HG03558 (cell line): ENCODE data around the gene NSMF.
"Not testable (repeated sequence)": the region's sequence is repeated elsewhere in the genome, so short reads cannot be mapped to it uniquely, and the experiment has no call there.

Source experiments
- ATAC-seq: cut with Tn5 transposase; IDR thresholded peaks from one replicate; pipeline ENCODE4 v1.9.1; 2021; ENCODE audit warnings: moderate number of reproducible peaks; ENCODE audit not compliant: unreplicated experiment; ENCODE audit errors: extremely low read depth

The NSMF gene

DNA sequence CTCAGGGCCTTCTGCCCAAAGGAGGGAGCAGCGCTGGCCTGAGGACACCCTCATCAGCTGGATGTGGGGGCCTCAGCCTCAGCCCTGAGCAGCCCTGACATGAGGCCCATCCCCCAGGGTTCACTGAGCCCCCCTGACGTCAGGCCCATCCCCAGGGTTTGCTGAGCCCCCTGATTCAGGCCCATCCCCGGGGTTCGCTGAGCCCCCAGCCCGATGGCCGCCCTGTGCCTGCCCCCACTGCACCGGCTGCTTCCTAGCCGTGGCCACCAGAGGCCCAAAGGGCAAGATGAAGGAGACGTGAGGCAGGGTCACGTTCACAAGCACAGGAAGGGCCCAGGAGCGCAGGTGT, 19.5 kb upstream of the NSMF start:
- ATAC-seq, result no peak

DNA sequence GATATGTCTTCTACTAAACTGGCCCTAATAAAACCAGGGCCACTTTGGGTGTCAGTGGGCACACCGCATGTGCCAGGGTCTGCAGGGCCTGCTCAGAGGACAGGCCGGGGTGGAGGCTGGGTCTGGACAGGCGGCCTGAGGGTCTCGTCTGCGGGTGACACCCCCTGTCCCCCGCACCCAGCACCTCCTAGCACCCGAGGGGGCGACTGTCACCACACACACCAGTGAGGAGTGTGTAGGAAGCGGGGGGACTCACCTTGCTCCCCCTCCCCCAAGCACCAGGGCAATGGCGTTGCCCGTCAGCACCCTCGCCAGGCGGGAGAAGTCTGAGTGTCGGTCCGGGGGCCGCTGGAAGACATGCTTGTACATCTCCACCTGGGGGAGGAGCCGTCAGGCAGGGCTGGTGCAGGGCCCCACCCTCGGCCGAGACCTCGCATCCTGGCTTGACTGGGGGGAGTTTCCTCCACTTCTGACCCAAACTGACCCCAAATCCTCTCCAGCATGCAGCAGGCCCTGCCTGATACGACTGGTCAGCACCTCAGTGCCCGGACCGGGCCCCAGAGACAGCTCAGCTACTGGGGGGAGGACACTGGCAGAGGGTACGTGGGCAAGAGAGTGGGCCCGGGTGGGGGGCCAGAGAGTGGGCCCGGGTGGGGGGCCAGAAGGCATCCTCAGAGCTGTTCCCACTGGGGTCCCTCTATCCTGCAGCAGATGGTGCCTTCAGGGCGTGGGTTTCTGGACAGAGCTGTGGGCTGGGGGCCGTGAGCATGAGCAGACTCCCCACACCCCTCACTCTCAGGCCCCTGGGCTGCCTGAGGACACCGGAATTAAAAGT, 18.9 kb upstream of the NSMF start:
- no peak for ATAC-seq

DNA sequence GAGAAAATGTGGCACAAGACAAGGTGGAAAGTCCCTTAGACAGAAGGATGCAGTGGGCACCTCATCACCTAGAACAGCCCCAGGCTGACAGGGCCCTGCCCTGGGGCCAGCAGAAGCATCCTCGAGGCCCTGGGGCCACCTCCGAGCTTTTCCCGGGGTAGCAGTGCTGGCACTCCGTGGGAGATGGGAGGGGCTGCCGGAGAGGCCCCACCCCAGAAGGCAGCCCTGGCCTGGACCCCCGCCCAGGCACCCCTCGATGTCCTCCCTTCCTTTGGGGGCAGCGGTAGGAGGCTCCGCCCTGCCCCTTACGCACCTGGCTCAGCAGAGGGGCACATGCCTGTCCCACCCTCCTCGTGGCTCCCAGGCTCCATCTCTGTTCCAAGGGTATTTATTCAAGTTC, 17.7 kb upstream of the NSMF start:
- ATAC-seq, result no peak

DNA sequence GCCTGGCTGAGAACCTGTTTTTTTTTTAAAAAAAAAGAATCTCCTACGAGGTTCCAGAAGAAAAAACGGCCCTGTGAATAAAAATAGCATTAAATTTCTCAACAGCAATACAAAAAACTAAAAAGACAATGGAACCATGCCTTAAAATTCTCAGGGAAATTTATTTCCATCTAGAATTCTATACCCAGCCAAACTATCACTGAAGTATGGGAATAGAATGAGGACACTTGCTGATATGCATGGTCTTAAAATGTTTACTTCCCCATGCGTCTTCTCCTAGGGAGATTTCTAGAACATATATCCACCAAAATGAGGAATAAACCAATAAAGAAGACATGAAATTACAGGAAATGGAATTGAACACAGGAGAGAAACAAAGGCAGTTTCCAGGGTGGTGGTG, 16.5 kb upstream of the NSMF start:
- ATAC-seq, result no peak

DNA sequence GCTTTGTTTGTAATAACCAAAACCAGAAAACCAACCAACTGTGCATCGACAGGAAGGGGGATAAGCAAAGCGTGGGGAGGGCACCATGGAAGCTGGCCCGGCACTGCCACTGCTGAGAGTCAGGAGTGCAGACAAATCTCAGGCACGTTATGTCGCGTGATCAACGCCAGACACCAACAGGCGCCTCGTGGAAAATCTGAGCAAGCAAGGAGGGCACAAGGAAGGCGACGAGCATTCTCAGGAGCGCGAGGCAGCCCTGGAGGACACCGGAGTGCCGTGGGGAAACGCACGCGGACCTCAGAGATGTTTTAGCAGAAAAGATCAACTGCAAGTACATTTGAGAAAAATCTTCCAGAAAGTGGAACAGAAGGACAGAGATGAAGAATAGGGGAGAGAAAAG, 15.1 kb upstream of the NSMF start:
- no peak for ATAC-seq

DNA sequence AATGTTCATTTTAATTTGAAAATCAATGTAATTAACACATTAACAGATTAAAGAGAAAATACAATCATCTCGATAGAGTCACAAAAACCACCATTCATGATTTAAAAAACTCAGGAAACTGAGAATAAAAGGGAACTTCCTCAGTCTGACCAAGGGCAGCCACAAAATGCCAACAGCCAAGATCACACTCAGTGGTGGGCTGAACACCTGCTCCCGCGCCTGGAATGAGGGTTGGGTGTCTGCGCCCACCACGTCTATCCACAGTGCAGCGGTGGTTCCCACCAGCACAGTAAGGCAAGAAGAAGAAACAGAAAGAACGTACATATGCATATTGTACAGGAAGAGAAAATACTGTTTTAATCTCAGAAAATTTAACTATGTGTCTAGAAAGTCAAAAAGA, 11.7 kb upstream of the NSMF start:
- ATAC-seq, result no peak

DNA sequence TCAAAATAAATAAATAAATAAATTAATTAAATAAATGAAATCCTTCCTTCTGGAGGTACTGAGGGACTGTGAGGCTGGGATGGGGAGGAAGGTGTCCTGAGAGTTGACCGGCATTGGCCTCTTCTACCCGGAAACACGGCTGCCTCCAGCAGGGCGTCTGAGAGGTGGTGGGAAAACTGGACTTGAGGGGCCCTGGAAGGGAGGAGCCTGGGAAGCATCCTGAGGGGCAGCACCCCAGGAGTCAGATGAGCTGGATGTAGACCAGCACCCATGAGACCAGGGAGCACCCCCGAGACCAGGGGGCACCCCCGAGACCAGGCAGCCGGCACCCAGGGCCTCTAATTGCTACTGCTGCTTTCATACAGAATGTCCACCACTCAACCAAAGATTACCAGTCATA, 8.8 kb upstream of the NSMF start:
- ATAC-seq, result no peak

DNA sequence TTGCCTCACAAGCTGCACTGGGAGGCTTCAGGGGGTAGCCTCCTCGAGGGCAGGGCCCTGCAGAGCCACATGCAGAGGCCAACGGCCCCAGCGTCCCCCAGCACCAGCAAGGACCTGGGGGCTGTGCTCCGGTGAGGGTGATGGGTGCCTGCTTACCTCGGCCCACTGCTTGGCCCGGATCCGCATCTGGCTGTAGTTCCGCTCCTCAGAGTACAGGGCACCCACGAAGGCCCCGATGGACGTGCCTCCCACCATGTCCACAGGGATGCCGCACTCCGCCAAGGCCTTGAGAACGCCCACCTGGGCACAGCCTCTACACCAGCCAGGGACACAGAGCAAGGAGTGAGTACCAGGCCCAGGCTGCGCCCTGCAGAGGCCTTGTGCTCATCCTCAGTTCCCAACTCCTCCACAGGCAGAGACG, 8.0 kb upstream of the NSMF start:
- no peak for ATAC-seq

DNA sequence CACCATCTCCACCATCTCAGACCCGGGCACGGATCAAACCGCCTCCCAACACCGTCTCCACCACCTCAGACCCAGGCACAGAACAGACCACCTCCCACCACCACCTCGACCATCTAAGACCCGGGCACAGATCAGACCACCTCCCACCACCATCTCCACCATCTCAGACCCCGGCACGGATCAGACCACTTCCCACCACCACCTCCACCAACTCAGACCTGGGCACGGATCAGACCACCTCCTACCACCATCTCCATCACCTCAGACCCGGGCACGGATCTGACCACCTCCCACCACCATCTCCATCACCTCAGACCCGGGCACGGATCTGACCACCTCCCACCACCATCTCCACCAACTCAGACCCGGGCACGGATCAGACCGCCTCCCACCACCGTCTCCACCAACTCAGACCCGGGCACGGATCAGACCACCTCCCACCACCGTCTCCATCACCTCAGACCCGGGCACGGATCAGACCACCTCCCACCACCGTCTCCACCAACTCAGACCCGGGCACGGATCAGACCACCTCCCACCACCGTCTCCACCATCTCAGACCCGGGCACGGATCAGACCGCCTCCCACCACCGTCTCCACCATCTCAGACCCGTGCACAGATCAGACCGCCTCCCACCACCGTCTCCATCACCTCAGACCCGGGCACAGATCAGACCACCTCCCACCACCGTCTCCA, 7.4 kb upstream of the NSMF start:
- ATAC-seq, result not testable (repeated sequence)

DNA sequence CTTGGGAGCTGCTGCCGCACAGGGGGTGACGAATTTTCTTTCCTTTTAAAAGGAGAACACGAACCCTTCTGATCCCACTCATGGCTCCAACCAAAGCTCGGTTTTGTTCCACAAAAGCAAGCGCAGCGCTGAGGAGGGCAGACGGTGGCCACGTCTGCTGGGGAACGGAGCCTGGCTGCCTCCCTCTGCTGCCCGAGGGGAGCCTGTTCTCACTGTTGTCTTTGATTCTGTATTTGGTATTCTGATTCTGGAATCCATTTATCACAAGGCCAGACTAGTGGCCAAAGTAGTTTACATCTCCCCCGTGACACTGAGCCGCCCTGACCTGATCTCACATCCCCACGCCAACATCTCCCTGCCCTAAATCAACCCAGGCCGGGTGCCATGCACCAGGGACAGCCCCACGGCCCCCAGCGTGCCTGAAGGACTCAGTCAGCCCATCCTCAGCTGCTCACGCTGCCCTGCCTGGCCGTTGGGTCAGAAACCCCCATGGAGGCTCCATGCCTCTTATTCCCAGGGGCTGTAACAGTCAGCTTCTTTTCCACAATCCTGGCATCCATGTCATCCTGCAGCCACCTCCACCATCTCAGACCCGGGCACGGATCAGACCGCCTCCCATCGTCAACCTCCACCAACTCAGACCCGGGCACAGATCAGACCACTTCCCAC, 6.7 kb upstream of the NSMF start:
- no peak for ATAC-seq

DNA sequence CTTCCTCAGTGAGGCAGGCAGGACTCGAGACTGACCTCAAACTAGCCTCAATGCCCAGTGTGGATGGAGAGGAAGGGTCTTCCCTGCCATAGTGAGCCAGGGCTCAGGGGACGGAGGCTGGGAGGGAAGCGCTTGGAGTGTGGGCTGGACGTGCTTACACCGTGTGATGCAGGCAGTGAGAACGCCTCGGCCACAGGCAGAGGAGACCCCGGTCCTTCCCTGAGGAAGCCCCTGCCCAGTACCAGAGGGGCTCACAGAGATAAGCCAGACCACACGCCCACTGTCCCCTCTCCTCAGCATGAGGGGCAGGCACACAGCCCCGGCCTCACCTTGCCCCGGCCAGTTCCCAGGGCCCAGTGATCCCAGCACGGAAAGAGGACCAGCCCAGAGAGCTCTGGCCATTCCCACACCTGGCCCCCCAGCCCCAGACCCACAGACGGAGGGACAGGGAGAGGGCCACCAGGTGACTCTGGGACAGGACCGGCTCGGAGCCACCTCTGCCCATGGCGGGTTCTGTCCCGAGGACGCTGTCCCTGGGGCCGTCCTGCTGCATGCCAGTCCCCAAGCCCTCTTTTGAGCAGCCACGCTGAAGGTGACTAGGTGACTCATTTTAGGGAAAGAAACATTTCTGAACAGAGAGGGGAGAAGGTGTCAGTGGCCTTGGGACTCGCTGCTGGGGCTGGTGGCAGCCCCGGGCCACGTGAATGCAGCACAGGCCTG, 6.0 kb upstream of the NSMF start:
- ATAC-seq, result no peak

DNA sequence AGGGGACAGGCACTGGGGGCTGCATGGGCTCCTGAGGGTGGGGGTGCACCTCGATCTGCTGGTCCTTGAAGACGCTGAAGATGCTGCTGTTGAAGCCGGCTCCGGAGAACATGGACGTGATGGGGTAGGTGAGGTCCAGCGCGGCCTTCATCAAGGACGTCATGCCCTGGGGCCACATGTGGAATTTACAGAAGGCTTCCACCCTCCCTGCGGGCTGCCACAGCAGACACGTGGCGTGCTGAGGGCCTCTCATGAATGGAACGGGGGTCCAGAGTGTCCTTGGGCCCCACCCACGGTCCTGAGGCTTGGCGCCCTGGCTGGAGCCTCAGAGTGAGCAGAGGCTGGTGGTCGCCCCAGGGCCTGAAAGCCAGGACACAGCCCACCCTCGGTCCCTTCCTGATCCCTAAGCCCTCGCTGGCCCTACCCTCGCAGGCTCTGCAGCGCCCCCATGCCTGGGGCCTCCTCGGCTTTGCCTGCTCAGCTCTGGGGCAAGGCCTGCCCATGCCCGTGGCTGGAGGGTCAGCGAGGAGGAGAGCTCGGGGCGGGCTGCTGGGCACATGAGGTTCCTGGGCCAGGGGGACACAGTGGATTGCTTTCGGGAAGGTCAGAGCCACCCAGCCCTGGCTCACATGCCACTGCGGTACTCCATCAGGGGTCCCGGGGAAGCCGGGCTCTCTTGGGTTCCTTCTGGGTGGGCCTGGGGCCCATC, 5.3 kb upstream of the NSMF start:
- no peak for ATAC-seq

DNA sequence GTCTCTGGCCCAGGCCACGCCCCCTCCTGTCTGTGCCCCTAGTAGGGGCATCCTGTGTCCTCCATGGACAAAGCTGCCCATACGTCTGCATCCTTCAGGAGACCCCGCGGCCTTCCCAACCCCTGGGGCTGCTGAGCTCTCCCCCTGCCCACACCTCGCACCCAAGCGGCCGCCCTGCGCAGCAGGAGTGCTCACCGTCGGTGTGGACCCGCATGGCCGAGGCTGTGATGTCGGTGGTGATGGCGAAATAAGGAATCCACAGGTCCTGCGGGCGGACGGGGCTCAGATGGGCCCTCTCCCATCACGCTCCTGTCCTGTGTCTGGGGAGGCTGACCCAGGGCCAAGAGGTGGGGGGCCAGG, 4.8 kb upstream of the NSMF start:
- no peak for ATAC-seq

DNA sequence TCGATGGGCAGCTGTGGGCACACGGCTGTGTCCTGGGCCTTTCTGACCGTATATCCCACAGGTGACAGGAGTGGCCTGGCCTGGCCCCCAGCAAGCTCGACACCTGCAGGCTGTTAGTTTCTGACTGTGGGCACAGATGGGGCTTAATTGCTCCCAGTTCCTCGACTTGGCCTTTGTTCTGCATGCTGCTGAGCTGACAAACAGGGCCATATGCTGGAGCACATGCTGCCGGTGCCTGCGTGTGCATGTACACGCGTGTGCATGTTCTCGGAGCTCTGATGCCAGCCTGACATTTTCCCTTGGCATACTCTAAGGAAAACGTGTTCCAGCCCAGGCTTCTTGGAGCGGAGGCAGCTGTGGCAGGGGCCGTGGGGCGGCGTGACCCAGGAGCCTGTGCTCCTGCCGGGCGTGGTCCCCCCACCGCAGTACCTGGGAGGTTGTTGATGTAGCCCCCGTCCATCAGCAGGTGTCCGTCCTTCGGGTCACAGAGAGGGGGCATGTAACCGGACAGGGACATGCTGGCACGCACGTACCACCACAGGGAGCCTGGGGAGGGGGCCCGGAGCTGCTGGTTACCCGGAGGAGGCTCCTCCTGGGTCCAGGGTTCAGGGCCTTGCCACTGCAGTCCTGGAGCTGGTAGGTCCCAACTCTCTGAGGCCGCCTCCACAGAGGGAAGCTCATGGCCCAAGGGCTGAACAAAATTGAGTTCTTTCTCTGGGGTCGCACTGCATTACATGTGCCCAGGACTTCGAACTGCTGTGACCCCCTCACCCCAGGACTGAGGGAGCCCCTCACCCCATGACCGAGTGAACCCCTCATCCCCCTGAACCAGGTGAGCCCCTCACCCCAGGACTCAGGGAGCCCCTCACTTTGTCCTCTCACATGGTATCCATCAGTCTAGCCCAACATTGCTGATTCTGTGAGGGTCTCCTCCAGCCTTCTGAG, 4.1 kb upstream of the NSMF start:
- ATAC-seq, result no peak

DNA sequence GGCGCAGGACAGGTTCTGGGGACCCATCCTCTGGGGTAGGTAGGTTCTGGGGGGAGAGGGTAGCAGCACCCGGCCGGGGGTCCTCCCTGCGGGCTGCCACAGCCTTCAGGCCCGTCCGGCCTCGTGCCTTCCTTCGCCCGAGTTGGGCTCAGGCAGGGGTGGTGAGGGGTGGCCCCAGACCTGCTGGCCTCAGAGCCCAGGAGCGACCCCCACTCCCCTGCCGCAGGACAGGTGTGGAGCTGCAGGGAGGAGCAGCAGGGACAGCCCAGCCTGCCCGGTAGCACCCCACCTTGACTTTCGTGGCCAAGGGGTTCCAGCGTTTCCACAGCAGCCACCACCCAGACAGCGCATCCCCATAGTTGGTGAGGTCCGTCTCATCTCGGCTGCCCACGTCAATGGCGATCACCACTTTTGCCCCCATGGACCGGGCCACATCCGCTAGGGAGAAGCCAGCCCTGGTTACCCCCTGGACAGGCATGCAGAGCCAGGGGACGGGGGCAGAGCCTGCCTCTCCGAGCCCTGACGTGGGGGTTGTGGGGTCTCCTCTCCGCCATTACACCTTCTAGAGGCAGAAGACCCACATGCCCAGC, 3.4 kb upstream of the NSMF start:
- ATAC-seq, result no peak

DNA sequence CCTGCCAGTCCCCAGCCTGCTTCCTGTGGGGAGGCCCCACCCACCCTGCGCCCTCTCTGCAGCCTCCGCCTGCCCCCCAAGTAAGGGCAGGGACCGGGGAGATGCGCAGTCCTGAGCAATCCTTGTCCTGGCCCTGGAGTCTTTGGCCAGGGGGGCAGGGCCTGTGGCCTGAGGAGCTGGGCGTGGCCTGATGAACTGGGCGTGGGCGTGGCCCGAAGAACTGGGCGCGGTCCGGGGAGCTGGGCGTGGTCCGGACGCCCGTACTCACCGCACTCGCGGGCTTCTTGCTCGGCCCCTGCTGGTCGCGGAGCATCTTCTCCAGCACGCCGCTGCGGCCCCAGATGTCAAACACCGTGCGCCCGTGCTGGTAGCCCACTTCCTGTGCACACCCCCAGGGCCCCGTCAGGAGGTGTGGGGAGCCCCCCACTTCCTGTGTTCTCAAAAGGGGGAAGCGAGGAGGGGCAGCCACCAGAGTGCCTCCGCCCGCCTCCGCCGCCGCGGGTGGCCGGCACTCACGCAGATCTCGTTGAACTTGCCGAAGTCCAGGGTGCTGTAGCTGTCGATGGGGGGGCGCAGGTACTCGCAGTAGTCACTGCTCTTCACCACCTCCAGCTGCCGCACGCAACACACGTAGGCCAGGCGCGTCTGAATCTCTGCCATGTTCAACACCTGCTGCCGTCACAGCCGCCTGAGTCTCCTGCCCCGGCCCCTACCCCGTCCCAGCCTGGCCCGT, 2.7 kb upstream of the NSMF start:
- no peak for ATAC-seq

DNA sequence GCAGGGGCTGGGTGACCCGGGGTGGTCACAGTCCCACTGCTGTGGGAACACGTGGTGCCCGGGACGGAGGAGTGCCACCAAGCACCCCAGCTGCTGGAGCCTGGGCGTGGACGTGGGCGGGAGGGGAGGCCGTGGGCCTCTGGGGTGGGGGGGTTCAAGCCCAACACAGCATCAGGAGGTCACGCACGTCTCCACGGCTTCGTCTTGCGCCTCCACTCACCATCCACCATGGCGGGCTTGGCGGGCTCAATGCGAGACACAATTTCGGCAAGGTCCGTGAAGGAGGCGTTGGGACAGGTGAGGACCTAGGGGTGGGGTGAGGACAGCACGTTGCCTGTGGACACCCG, 2.2 kb upstream of the NSMF start:
- ATAC-seq, result no peak
